ENCODE data around the gene NIT1.

The NIT1 gene

DNA sequence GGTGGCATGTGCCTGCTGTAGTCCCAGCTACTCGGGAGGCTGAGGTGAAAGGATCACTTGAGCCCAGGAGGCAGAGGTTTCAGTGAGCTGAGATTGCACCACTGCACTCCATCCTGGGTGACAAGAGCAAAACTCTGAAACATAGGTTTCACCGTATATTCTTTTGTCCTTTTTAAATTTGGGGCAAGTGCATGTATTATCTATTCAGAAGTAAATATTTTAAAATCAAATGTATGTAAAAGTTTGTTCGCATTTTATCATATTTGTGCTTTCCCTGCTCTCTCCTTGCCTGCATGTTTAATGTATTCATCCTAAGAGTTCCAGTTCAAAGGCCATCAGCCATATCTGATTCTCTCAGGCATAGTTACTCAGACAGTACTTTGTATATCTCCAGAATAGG is 27.9 kb downstream of the NIT1 start:
- DNase-seq (ENCODE audit: low spot score) = no peak
- no peak for FAIRE-seq

DNA sequence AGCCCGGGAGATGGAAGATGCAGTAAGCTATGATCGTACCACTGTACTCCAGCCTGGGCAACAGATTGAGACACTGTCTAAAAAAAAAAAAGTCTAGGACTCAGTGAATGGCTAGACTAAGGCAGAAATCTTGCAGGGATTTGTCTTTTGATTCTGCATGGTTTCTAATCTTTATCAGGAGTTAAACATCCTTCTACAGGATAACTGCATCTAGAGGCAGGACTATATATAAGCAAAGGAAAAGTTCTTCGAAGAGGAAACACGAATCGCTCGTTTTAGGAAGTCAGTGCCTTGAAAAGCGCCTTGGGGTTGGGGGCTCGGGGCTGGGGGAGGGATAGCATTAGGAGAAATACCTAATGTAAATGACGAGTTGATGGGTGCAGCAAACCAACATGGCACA is 35.3 kb downstream of the NIT1 start:
- DNase-seq (ENCODE audit: low spot score) (no peak), FAIRE-seq (no peak)

- DNase-seq (ENCODE audit: low spot score) (peak; percentile 75), FAIRE-seq (no peak)
Observed at GRCh38 chr1:161153682-161154337, 35.9 kb downstream of the NIT1 start, which contains the start of gene UFC1. UFC1 (plus strand) TSS chr1:161153978; CDS start chr1:161153998, 20 bp downstream.

DNA sequence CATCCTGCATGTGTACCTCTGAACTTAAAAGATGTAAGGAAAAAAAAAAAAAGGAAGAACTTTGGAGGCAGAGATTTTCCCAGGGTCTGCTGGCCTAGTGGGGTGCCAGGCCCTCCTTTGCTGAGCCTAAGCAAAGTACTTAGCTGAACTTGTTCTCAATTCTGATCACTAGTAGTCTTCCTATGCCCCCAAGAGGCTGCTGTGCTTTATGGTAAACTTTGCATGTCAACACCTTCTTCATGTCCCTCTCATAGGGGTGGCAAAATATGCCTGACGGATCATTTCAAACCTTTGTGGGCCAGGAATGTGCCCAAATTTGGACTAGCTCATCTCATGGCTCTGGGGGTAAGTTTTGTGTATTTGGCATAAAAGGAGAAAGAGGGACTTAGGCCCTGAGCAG is 40.0 kb downstream of the NIT1 start:
- no peak for FAIRE-seq

DNA sequence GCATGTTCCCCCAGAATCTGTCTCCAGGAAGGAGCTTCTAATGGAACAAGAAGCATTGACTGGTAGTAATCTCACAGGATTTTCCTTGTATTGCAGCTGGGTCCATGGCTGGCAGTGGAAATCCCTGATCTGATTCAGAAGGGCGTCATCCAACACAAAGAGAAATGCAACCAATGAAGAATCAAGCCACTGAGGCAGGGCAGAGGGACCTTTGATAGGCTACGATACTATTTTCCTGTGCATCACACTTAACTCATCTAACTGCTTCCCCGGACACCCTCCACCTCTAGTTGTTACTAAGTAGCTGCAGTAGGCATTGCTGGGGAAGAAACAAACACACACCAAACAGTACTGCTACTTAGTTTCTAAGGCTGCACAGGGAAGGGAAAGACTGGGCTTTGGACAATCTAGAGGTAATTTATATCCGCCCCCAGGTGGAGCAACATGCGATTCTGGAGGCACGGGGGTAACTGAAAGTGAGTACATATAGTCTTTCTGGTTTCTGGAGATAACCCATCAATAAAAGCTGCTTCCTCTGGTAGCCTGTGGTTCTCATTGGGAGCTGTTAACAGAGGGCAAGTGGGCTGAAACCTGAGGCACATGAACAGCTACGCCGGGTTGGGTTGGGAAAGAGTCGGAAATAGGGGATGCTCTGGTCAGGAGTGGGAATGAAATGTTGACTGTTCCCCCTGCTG is 40.6 kb downstream of the NIT1 start:
- no peak for FAIRE-seq
- DNase-seq (ENCODE audit: low spot score) = peak; percentile 63

More for the DNA sequence above, 40.0 kb downstream of the NIT1 start:
- no peak for DNase-seq (ENCODE audit: low spot score)

GRCh38 chr1:161159087-161159912 is 41.4 kb downstream of the NIT1 start, which contains the start of gene USP21:
USP21 (plus strand) TSS chr1:161159500; CDS start chr1:161160641, 1,141 bp downstream.
- DNase-seq (ENCODE audit: low spot score) (peak; percentile 75), FAIRE-seq (no peak)

DNA sequence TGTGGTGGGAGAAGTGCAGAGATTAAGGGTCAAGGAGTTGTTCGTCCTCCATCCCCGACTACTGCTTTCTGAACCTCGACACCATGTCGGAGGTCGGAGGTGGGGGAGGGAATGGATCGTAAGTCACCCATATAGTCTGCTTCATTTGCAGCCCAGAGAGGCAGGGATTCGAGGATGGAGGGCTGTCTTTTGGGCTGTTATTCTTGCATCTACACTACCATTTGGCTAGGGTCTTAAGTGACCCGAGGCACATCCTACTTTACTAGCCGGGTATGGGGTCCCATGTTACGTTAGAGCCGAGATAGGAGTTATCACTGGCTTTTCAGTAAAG is 42.0 kb downstream of the NIT1 start:
- FAIRE-seq = no peak
- DNase-seq (ENCODE audit: low spot score) = no peak

DNA sequence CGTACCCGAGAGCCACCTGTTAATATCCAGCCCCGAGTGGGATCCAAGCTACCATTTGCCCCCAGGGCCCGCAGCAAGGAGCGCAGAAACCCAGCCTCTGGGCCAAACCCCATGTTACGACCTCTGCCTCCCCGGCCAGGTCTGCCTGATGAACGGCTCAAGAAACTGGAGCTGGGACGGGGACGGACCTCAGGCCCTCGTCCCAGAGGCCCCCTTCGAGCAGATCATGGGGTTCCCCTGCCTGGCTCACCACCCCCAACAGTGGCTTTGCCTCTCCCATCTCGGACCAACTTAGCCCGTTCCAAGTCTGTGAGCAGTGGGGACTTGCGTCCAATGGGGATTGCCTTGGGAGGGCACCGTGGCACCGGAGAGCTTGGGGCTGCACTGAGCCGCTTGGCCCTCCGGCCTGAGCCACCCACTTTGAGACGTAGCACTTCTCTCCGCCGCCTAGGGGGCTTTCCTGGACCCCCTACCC is 42.8 kb downstream of the NIT1 start:
- DNase-seq (ENCODE audit: low spot score) = no peak
- FAIRE-seq = no peak

DNA sequence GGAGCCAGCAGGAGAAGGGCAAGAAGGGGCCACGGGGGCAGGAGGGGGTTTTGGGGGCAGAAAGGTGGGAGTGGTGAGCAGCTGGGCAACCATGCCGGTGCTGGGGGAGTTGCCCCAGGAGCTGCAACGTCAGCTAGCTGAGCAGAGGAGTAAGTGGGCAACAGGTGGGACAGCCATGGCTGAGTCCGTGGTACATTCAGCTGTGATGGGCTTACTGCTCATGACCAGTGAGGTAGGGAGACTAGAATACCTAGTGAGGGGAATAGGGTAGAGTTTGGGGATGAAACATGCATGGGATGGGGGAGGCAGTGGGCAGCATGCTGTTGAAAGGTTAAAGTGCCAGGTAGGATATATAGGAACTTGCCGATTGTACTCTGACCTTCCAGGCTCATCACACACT is 43.7 kb downstream of the NIT1 start:
- no peak for FAIRE-seq
- DNase-seq (ENCODE audit: low spot score) = no peak

DNA sequence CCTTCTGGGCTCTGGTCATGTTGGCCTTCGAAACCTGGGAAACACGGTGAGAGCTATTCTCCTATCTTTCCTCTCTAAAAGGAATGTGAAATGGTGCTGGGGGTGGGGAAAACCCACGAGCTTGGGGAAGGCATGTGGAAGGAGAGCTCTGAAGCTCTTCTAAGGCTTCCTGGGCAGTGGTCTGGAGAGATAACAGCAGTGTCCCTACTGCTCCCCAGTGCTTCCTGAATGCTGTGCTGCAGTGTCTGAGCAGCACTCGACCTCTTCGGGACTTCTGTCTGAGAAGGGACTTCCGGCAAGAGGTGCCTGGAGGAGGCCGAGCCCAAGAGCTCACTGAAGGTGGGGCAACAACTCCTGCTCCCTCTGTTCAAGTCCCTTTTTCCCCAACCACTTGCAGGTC is 44.1 kb downstream of the NIT1 start:
- no peak for FAIRE-seq
- no peak for DNase-seq (ENCODE audit: low spot score)

- FAIRE-seq (no peak), DNase-seq (ENCODE audit: low spot score) (no peak)
Observed at GRCh38 chr1:161162806-161163205, 44.9 kb downstream of the NIT1 start.

- FAIRE-seq = no peak
- no peak for DNase-seq (ENCODE audit: low spot score)
Observed at GRCh38 chr1:161163793-161164192, 45.9 kb downstream of the NIT1 start.

- FAIRE-seq (no peak), DNase-seq (ENCODE audit: low spot score) (no peak)
Observed at GRCh38 chr1:161164901-161165610, 47.2 kb downstream of the NIT1 start.

DNA sequence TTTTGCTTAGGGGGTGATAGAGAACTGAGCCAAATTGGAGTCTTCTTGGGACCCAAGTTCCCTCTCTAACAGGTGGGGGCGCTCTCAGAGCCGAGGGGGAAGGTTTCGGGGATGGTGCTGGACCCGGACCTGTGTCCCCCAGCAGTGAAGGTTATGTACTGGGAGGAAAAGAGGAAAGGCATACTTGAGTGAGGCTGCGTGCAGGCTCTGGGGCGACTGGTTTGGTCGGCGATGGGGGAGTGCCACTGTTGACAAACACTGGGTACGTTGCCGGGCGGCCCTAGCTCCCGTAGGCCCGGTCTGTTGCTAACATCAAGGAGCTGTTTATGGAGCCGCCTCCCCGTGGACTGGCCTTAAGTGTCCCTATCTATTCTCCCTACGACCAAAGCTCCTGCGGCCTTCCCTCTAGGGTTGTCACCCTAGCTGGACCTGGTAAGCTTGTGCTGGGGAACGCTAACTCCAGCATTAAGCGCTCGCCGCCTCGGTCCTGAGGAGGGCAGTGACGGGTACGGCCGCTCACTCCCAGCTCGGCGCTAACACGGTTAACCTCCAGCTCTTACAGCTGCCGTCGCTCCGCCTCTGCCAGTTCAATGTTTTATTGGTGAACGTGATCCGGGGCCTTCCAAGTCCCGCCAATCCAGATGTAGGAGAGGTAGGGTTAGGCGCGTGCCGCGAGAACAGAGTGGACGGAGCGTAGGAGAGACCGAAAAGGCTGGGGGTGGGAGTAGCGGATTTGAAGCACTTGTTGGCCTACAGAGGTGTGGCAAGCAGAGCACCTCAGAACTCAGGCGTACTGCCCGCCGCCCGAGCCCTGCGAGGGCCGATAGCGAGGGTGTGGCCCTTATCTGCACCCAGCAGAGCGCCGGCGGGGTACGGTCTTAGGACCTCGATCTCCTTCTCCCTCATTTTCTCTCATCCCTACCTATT is 48.1 kb downstream of the NIT1 start, which contains the start of gene PPOX:
PPOX (plus strand) TSS at position 685 of the 927 bp plus-strand sequence. CDS start 422 bp downstream, outside the sequence.
- FAIRE-seq (peak; percentile 88), DNase-seq (ENCODE audit: low spot score) (peak; percentile 97)

- FAIRE-seq = no peak
- DNase-seq (ENCODE audit: low spot score) = no peak
Observed at GRCh38 chr1:161166669-161167548, 49.0 kb downstream of the NIT1 start.

DNA sequence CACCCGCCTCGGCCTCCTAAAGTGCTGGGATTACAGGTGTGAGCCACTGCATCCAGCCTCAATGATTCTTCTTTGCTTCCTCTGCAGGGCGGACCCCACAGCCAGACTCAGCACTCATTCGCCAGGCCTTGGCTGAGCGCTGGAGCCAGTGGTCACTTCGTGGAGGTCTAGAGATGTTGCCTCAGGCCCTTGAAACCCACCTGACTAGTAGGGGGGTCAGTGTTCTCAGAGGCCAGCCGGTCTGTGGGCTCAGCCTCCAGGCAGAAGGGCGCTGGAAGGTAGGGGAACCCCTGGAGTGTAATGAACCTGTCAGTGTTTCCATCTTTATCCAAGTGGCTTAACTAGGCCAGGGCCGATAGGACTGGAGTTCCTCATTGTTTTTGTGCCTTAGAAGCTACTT is 51.0 kb downstream of the NIT1 start:
- no peak for DNase-seq (ENCODE audit: low spot score)
- FAIRE-seq = no peak
